Liver (tissue), 3 donors: ENCODE data around the gene ICAM1.

ENCODE experiments used
- FOXA1 ChIP-seq: IDR thresholded peaks from 2 replicates; pipeline ENCODE4 v1.6.1; 2016; ENCODE audit warnings: antibody characterized with exemption
- GABPA ChIP-seq, 2 donors: IDR thresholded peaks in 1 of 2; conservative IDR thresholded peaks in 1 of 2; 2 replicates each; pipeline ENCODE4 v1.6.1; 2016; ENCODE audit warnings: antibody characterized with exemption in 2 of 2, mild to moderate bottlenecking in 1 of 2, moderate library complexity in 1 of 2
- JUND ChIP-seq, 2 donors: IDR thresholded peaks; 2 replicates each; pipeline ENCODE4 v1.6.1; 2016; ENCODE audit warnings: antibody characterized with exemption in 2 of 2
- RXRA ChIP-seq, 2 donors: IDR thresholded peaks; 2 replicates each; pipeline ENCODE4 v1.6.1; 2017 to 2018; ENCODE audit warnings: antibody characterized with exemption in 2 of 2, mild to moderate bottlenecking in 1 of 2
- SP1 ChIP-seq: IDR thresholded peaks from 2 replicates; pipeline ENCODE4 v1.6.1; 2018; ENCODE audit warnings: antibody characterized with exemption, mild to moderate bottlenecking
- TAF1 ChIP-seq: conservative IDR thresholded peaks from 2 replicates; pipeline ENCODE4 v1.6.1; 2016; ENCODE audit warnings: antibody characterized with exemption, mild to moderate bottlenecking
- YY1 ChIP-seq: IDR thresholded peaks from 2 replicates; pipeline ENCODE4 v1.6.1; 2016; ENCODE audit warnings: antibody characterized with exemption, mild to moderate bottlenecking
- TF ChIP-seq, protein P1 (sequence below): fragments of 150-350 bp; IDR thresholded peaks from 2 replicates; pipeline ENCODE4 v1.5.1; 2017; ENCODE audit warnings: improper control_type of control experiment, low read depth, low read length; ENCODE audit not compliant: missing input control
- TF ChIP-seq, protein P2 (sequence below): IDR thresholded peaks from 2 replicates; pipeline ENCODE4 v1.6.1; 2016; ENCODE audit warnings: antibody characterized with exemption, mild to moderate bottlenecking
- TF ChIP-seq, protein P3 (sequence below): IDR thresholded peaks from 2 replicates; pipeline ENCODE4 v1.6.1; 2016; ENCODE audit warnings: antibody characterized with exemption
- TF ChIP-seq, protein P4 (sequence below): IDR thresholded peaks from 2 replicates; pipeline ENCODE4 v1.6.1; 2016; ENCODE audit warnings: antibody characterized with exemption
- donor health status: healthy.
- donor health status: healthy.

DNA sequence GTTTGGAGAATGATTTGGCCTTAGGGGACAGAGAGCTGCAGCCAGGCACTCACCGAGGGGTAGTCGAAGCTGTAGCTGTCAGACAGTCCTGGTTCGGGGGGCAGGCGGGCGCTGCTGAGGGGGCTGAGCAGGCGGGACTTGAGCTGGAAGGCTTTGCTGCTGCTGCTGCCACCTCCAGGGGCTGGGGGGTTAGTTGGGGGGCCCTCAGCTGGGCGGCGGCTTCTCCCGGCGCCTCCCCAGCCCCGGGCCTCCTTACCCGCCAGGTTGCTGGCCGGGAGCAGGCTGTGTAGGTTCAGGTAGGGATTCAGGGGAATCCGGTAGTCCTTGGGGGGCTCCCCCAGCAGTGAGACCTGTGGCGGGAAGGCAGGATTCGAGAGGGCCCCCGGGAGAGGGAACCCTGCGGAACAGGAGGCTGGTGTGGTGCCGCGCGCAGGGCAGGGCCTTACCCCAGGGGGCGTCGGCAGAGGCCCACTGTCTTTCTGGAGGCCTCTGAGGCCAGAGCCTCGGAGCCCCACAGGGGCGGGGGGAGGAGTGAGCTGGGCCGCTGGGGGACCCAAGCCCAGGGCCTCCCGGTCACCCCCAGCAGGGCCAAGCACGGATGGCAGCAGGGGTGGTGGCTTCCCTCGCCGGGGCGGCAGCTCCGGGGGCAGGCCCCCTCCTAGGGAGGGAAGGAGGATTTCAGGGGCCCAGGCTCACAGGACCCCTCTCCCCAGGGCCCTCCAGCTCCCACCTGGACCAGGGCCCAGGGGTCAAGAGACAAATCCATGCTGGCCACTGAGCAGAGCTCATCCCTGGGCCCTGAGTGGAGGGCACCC, 49.9 kb downstream of the ICAM1 start:
- TF ChIP-seq, protein P1, sequence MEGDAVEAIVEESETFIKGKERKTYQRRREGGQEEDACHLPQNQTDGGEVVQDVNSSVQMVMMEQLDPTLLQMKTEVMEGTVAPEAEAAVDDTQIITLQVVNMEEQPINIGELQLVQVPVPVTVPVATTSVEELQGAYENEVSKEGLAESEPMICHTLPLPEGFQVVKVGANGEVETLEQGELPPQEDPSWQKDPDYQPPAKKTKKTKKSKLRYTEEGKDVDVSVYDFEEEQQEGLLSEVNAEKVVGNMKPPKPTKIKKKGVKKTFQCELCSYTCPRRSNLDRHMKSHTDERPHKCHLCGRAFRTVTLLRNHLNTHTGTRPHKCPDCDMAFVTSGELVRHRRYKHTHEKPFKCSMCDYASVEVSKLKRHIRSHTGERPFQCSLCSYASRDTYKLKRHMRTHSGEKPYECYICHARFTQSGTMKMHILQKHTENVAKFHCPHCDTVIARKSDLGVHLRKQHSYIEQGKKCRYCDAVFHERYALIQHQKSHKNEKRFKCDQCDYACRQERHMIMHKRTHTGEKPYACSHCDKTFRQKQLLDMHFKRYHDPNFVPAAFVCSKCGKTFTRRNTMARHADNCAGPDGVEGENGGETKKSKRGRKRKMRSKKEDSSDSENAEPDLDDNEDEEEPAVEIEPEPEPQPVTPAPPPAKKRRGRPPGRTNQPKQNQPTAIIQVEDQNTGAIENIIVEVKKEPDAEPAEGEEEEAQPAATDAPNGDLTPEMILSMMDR, result no peak
- TF ChIP-seq YY1 (no peak), FOXA1 (no peak), JUND (IDR thresholded peaks at IDR 0.05) (no peak), TAF1 (no peak), SP1 (no peak), GABPA (IDR thresholded peaks at IDR 0.05 in 1 of 2, conservative IDR thresholded peaks at IDR 0.05 in 1 of 2) (no peak), RXRA (IDR thresholded peaks at IDR 0.05) (no peak)
- TF ChIP-seq, protein P2, sequence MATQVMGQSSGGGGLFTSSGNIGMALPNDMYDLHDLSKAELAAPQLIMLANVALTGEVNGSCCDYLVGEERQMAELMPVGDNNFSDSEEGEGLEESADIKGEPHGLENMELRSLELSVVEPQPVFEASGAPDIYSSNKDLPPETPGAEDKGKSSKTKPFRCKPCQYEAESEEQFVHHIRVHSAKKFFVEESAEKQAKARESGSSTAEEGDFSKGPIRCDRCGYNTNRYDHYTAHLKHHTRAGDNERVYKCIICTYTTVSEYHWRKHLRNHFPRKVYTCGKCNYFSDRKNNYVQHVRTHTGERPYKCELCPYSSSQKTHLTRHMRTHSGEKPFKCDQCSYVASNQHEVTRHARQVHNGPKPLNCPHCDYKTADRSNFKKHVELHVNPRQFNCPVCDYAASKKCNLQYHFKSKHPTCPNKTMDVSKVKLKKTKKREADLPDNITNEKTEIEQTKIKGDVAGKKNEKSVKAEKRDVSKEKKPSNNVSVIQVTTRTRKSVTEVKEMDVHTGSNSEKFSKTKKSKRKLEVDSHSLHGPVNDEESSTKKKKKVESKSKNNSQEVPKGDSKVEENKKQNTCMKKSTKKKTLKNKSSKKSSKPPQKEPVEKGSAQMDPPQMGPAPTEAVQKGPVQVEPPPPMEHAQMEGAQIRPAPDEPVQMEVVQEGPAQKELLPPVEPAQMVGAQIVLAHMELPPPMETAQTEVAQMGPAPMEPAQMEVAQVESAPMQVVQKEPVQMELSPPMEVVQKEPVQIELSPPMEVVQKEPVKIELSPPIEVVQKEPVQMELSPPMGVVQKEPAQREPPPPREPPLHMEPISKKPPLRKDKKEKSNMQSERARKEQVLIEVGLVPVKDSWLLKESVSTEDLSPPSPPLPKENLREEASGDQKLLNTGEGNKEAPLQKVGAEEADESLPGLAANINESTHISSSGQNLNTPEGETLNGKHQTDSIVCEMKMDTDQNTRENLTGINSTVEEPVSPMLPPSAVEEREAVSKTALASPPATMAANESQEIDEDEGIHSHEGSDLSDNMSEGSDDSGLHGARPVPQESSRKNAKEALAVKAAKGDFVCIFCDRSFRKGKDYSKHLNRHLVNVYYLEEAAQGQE, result no peak
- TF ChIP-seq, protein P3, sequence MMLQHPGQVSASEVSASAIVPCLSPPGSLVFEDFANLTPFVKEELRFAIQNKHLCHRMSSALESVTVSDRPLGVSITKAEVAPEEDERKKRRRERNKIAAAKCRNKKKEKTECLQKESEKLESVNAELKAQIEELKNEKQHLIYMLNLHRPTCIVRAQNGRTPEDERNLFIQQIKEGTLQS, result no peak
- TF ChIP-seq, protein P4, sequence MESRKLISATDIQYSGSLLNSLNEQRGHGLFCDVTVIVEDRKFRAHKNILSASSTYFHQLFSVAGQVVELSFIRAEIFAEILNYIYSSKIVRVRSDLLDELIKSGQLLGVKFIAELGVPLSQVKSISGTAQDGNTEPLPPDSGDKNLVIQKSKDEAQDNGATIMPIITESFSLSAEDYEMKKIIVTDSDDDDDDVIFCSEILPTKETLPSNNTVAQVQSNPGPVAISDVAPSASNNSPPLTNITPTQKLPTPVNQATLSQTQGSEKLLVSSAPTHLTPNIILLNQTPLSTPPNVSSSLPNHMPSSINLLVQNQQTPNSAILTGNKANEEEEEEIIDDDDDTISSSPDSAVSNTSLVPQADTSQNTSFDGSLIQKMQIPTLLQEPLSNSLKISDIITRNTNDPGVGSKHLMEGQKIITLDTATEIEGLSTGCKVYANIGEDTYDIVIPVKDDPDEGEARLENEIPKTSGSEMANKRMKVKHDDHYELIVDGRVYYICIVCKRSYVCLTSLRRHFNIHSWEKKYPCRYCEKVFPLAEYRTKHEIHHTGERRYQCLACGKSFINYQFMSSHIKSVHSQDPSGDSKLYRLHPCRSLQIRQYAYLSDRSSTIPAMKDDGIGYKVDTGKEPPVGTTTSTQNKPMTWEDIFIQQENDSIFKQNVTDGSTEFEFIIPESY, result no peak
